Lower lobe of right lung (tissue), 2 donors: ENCODE results near the gene EPHA6. TPM values are rescaled to one million over a fixed set of nuclear protein-coding genes. Genes with fewer than 3 reads are reported as not detected.
"Not testable (repeated sequence)": the region's sequence is repeated elsewhere in the genome, so short reads cannot be mapped to it uniquely, and the experiment has no call there.

Experiments
- ATAC-seq, 2 donors: fragments of 200-7000 bp; cut with Tn5 transposase; one replicate each; pipeline ENCODE4 v1.9.1; 2020 to 2022; ENCODE audit warnings: mild to moderate bottlenecking in 2 of 2, moderate library complexity in 2 of 2
- DNase-seq: peaks from one replicate; pipeline ENCODE4 v3.0.0-alpha.2; 2020
- H3K27ac ChIP-seq: fragments of 200-600 bp; one replicate; pipeline ENCODE4 v1.8.0; 2022
- H3K27me3 ChIP-seq: fragments of 200-600 bp; one replicate; pipeline ENCODE4 v1.8.0; 2022; ENCODE audit warnings: low read depth
- H3K36me3 ChIP-seq: fragments of 200-600 bp; one replicate; pipeline ENCODE4 v1.8.0; 2022; ENCODE audit warnings: mild to moderate bottlenecking
- H3K4me1 ChIP-seq: fragments of 200-600 bp; one replicate; pipeline ENCODE4 v1.8.0; 2022
- H3K4me3 ChIP-seq: fragments of 200-600 bp; one replicate; pipeline ENCODE4 v1.8.0; 2022; ENCODE audit warnings: mild to moderate bottlenecking
- H3K9me3 ChIP-seq: fragments of 200-600 bp; one replicate; pipeline ENCODE4 v1.8.0; 2022
- intact Hi-C: fragments of 100-400 bp; cut with DNase I; formaldehyde crosslinking; loops from one replicate; pipeline ENCODE4 v1.11.0; 2022
- total RNA-seq: library from RNA; stranded (reverse); fragmentation: NEBNext Ultra II Directional; extraction: Animal tissue kit (Norgen Biotek cat#: 25700); gene quantifications from one replicate; pipeline ENCODE4 v1.2.1, GENCODE V29; 2021
- TF ChIP-seq, protein P1 (sequence below): fragments of 200-600 bp; IDR thresholded peaks from one replicate; pipeline ENCODE4 v1.8.0; 2022; ENCODE audit warnings: antibody characterized with exemption, mild to moderate bottlenecking
- donor health status: DM: no; HTN: yes; CAD: no; lungs with severe emphysema.

EPHA6 gene
- total RNA-seq, 1 donor from 2014 or later: 0.53 TPM

DNA sequence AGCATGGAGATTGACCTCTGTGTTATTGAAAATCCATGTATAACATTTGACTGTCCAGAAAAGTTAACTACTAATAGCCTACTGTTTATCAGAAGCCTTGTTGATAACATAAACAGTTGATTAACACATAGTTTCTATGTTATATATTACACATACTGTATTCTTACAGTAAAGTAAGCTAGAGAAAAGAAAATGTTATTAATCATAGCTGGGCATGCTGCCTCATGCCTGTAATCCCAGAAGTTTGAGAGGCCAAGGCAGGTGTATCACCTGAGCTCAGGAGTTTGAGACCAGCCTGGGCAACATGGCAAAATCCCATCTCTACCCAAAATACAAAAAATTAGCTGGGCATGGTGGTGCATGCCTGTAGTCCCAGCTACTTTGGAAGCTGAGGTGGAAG is 163.3 kb downstream of the EPHA6 start:
- no peaks in the 10 kb centered on the region for H3K27me3 ChIP-seq
- ATAC-seq (no peak), DNase-seq (no peak)
- H3K27ac ChIP-seq: no peak overlapping the region
- H3K9me3 ChIP-seq: no peaks in the 10 kb centered on the region
- TF ChIP-seq, protein P1, sequence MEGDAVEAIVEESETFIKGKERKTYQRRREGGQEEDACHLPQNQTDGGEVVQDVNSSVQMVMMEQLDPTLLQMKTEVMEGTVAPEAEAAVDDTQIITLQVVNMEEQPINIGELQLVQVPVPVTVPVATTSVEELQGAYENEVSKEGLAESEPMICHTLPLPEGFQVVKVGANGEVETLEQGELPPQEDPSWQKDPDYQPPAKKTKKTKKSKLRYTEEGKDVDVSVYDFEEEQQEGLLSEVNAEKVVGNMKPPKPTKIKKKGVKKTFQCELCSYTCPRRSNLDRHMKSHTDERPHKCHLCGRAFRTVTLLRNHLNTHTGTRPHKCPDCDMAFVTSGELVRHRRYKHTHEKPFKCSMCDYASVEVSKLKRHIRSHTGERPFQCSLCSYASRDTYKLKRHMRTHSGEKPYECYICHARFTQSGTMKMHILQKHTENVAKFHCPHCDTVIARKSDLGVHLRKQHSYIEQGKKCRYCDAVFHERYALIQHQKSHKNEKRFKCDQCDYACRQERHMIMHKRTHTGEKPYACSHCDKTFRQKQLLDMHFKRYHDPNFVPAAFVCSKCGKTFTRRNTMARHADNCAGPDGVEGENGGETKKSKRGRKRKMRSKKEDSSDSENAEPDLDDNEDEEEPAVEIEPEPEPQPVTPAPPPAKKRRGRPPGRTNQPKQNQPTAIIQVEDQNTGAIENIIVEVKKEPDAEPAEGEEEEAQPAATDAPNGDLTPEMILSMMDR: no peak
- intact Hi-C loops: no loop called here
- no peaks in the 10 kb centered on the region for H3K4me1 ChIP-seq
- H3K4me3 ChIP-seq: no peak overlapping the region
- no peaks in the 10 kb centered on the region for H3K36me3 ChIP-seq

DNA sequence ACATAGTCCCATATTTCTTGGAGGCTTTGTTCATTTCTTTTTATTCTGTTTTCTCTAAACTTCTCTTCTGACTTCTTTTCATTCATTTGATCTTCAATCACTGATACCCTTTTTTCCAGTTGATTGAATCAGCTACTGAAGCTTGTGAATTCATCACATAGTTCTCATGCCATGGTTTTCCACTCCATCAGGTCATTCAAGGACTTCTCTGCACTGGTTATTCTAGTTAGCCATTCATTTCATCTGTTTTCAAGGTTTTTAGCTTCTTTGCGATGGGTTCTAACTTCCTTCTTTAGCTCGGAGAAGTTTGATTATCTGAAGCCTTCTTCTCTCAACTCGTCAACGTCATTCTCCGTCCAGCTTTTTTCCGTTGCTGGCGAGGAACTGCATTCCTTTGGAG is 169.3 kb downstream of the EPHA6 start:
- H3K9me3 ChIP-seq, H3K36me3 ChIP-seq, intact Hi-C loops, H3K27ac ChIP-seq, H3K4me1 ChIP-seq, ATAC-seq, H3K4me3 ChIP-seq, DNase-seq, H3K27me3 ChIP-seq: not testable (repeated sequence)

DNA sequence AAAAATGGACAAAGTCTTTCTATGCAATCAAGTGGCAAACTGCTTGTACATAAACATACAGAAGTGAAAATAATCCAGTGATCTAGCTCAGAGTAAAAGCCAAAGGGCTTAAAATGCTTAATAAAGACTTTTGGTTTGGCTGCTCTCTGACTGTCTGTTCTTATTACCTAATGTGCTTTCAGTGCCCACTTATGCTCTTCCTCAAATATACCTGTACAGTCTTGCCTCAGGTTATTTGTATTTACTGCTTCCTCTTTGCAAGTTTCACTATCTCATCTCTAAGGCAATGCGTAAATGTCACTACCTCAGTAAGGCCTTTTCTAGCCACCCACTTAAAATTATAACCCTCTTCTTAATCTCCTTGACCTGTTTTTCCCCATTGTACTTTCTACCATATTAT is 171.8 kb downstream of the EPHA6 start:
- H3K4me3 ChIP-seq: no peak overlapping the region
- no peak for DNase-seq
- no peaks in the 10 kb centered on the region for H3K27me3 ChIP-seq
- TF ChIP-seq, protein P1: no peak
- no peaks in the 10 kb centered on the region for H3K36me3 ChIP-seq
- H3K27ac ChIP-seq: no peak overlapping the region
- ATAC-seq: no peak
- H3K4me1 ChIP-seq: no peaks in the 10 kb centered on the region
- intact Hi-C loops: no loop called here
- no peaks in the 10 kb centered on the region for H3K9me3 ChIP-seq

DNA sequence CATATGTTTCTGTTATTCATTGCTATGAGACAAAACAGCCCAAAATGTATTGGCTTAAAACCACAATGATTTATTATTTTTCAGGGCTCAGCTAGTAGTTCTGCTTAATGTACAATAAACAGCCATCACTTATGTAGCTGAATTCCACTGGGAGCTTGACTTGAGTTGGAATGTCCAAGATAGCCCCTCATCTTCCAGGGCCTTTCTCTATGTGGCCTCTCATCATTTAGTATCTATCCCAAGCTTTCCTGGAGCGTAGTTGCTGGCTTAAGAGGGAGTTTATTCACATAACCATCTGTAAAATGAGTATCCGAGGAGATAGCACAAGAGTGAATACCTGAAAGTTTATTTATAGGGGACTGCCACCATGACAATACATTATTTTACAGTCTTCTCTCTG is 176.8 kb downstream of the EPHA6 start:
- no peaks in the 10 kb centered on the region for H3K36me3 ChIP-seq
- ATAC-seq (no peak), DNase-seq (no peak)
- no peaks in the 10 kb centered on the region for H3K4me1 ChIP-seq
- H3K27me3 ChIP-seq: no peaks in the 10 kb centered on the region
- no peaks in the 10 kb centered on the region for H3K9me3 ChIP-seq
- no peak overlapping the region for H3K4me3 ChIP-seq
- TF ChIP-seq, protein P1: no peak
- no peak overlapping the region for H3K27ac ChIP-seq
- intact Hi-C loops: no loop called here

DNA sequence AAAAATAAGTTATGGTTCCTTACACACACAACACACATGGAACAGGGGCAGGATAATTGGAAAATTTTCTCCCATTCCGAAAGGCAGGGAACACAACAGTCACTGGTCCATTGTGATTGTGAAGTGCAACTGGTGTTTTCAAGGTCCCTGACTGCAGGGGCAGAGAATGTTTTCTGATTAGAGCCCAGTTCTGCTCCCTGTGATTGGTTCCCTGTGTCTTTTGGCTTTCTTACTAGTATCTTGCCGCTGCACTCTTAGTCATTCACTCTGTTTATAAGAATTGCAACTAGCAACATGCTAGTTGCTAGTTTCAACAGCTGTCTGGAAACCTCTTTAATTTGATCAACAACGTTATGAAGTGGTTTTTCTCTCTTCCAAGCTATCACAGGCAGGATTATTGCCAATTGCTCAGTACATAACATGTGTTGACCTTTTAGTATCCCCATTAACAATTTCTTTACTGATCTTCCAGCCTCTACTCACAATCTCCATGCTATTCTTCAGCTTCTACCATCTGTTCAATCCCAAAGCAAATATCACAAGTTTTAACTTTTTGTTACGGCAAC is 177.5 kb downstream of the EPHA6 start:
- no peaks in the 10 kb centered on the region for H3K9me3 ChIP-seq
- H3K27ac ChIP-seq: no peak overlapping the region
- H3K4me3 ChIP-seq: no peak overlapping the region
- no peaks in the 10 kb centered on the region for H3K4me1 ChIP-seq
- ATAC-seq: no peak
- intact Hi-C loops: no loop called here
- DNase-seq: no peak
- no peaks in the 10 kb centered on the region for H3K27me3 ChIP-seq
- TF ChIP-seq, protein P1: no peak
- no peaks in the 10 kb centered on the region for H3K36me3 ChIP-seq

DNA sequence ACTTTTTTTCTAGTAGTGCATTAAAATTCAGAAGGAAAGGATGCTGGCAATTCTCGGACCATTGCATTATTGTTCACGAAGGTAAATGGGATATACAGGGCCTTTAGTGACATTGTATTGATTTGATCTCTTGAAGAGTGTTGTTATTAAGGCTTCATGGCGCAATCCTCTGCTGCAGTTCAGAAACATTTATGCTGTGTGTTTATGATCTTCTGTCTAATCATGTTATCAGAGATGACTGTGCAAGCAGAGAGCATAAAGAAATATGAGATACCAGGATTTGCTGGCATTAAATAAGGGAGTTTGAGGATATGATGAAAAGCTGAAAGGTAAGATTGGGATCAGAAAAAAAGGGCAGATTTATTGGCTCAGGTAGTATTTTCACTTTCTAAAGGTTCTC is 180.6 kb downstream of the EPHA6 start:
- intact Hi-C loops: no loop called here
- DNase-seq (no peak), ATAC-seq (no peak)
- no peaks in the 10 kb centered on the region for H3K27me3 ChIP-seq
- no peaks in the 10 kb centered on the region for H3K9me3 ChIP-seq
- TF ChIP-seq, protein P1: no peak
- H3K4me3 ChIP-seq: no peak overlapping the region
- H3K4me1 ChIP-seq: no peaks in the 10 kb centered on the region
- no peaks in the 10 kb centered on the region for H3K36me3 ChIP-seq
- no peak overlapping the region for H3K27ac ChIP-seq
